Naive thymus-derived CD8-positive, alpha-beta T cell (primary cell): ENCODE measurements around the gene MAP4K2. TPM values are rescaled to one million over a fixed set of nuclear protein-coding genes. Genes with fewer than 3 reads are reported as not detected.
"Not testable (repeated sequence)": the region's sequence is repeated elsewhere in the genome, so short reads cannot be mapped to it uniquely, and the experiment has no call there.

Source experiments
- ATAC-seq, 2 donors: fragments of 150-1000 bp; cut with Tn5 transposase in 1 of 2; sonication (Bioruptor Pico), chemical (Tn5 transposase) in 1 of 2; 1 replicate in 1 of 2; 2 replicates in 1 of 2; pipeline ENCODE4 v1.10.0; 2021; ENCODE audit warnings: mild to moderate bottlenecking in 2 of 2, moderate library complexity in 2 of 2
- POLR2A ChIA-PET: fragments of 350-600 bp; sonication (Branson Sonifier 250); formaldehyde crosslinking; loops from one replicate; lab custom pipeline; 2021; ENCODE audit warnings: antibody characterized with exemption; lab: Charles Lee
- DNase-seq, 10 donors: peaks; one replicate each; pipeline versions ENCODE4 v3.0.0 to v3.0.0-alpha.2; 2020 to 2022
- H3K27ac Mint-ChIP-seq, 10 donors: one replicate each; pipeline ENCODE4 v1.8.0; 2020 to 2022; ENCODE audit warnings: mild to moderate bottlenecking in 10 of 10, mixed read lengths in 10 of 10, moderate library complexity in 4 of 10, inconsistent platforms in 1 of 10
- H3K27me3 Mint-ChIP-seq, 5 donors: one replicate each; pipeline ENCODE4 v1.8.0; 2021 to 2022; ENCODE audit warnings: mixed read lengths in 5 of 5
- H3K36me3 Mint-ChIP-seq, 3 donors: one replicate each; pipeline ENCODE4 v1.8.0; 2020 to 2022; ENCODE audit warnings: mixed read lengths in 3 of 3, mild to moderate bottlenecking in 2 of 3, inconsistent platforms in 1 of 3
- H3K4me1 Mint-ChIP-seq, 4 donors: one replicate each; pipeline ENCODE4 v1.8.0; 2021 to 2022; ENCODE audit warnings: mixed read lengths in 4 of 4
- H3K4me3 Mint-ChIP-seq, 10 donors: one replicate each; pipeline ENCODE4 v1.8.0; 2020 to 2022; ENCODE audit warnings: mild to moderate bottlenecking in 10 of 10, mixed read lengths in 10 of 10, moderate library complexity in 6 of 10, inconsistent platforms in 1 of 10
- H3K9me3 Mint-ChIP-seq, 9 donors: one replicate each; pipeline ENCODE4 v1.8.0; 2020 to 2022; ENCODE audit warnings: mixed read lengths in 9 of 9, mild to moderate bottlenecking in 3 of 9, inconsistent platforms in 1 of 9, moderate library complexity in 1 of 9
- polyA plus RNA-seq, 3 donors: library from polyadenylated mRNA; unstranded; fragments of 300-500 nt; fragmentation: Illumina TruSeq; gene quantifications; one replicate each; pipeline ENCODE4 v1.2.3, GENCODE V29; 2021
- total RNA-seq, 8 experiments: library from RNA in 2 of 8; stranded (reverse) in 2 of 8; gene quantifications; one replicate each; pipeline ENCODE4 v1.2.3 and lab custom pipeline; 2021 to 2026

MAP4K2 gene
- 100 to 1,000 TPM; 128 to 135 TPM for total RNA-seq
- polyA plus RNA-seq: 10 to 100 TPM; 26.6 to 55.5 (median 30.3) TPM
- 55.6 to 297 (median 106) reads per million in 6 experiments for total RNA-seq (lab: John Stamatoyannopoulos, UW)

DNA sequence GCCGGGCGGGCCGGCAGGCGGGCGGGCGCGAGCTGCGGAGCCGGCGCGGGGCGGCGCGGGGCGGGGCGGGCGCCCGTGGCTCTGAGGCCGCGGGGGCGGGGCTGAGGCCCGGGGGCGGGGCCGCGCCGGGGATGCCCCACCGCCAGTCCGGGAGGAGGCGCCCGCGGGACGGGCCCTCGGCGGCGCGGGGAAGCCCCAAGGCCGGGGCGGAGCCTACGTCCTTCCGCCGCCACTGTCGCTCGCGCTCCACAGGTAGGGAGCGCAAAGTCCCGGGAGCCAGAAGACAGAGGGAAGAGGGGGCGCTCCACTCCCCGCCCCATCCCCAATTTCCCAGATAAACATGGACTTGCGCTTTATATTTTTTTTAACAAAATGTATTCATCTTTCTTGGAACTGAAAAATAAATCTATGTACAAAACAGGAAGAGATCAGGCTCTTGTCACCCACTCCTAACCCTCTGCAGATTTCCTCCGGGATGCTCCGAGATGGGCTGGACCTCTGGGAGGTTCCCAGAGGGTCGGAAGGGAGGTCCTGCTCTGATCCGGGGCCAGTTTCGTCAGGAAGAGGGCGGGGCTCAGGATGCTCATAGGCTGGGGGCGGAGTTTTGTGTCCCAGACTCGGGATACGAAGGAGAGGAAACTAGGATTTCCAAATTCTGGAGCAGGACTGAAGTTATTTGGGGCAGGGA is at the start of gene MAP4K2:
TSS of gene MAP4K2 (minus strand) at position 57 of the 688 bp plus-strand sequence. CDS start 65 bp downstream, outside the sequence.
- Mint-ChIP-seq H3K9me3 (no peaks in the 10 kb centered on the region), H3K4me1 (peaks cover 22 to 52% (median 46%) of the 10 kb centered on the region in 4 donors), H3K27ac (peak within 1 kb of the TSS; percentile 79 to 95 (median 92)), H3K4me3 (peak within 1 kb of the TSS; percentile 81 to 91 (median 87)), H3K27me3 (no peaks in the 10 kb centered on the region), H3K36me3 (peaks cover 0 to 37% (median 11%) of the 10 kb centered on the region in 3 donors)
- ATAC-seq (peak; percentile 86 to 89), DNase-seq (peak; percentile 72 to 95 (median 84))
- POLR2A ChIA-PET: interaction anchor here (0.6 to 7.3 kb wide), 17 partner anchors 8 to 314 kb away, joined by 3 to 135 read pairs (median 6); partner anchors contain the start of genes CDC42BPG, EHD1, MEN1 and RASGRP2

DNA sequence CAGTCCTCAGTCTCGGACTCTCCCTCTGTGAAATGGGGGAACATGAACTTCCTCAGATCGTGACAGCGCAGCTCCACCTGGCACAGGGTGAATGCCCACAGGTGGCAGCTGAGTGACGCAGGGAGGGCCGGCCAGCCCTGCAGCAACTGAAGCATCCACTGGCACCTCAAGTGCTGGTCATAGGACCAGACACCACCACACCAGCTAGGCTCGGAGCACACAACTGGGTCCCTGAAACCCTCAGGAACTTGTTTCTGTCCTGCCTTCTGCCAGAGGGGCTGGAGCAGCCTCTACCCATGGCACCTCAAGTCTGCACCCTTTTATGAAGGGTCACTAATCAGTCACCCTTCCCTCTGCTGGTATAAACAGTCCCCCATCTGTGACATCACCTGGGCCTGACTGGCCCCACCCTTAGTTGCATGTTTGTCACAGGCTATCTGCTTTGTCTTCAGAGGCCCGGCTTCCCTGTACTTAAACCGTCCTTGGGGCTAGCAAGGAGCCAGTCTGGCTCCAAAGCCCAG is 48.9 kb upstream of the MAP4K2 start:
- peak in 1 of 2 donors; percentile 2 for ATAC-seq
- H3K4me3 Mint-ChIP-seq: peak overlapping the region; percentile 24 to 80 (median 72)

GRCh38 chr11:64850979-64851567 is 48.1 kb upstream of the MAP4K2 start:
- Mint-ChIP-seq H3K9me3 (no peaks in the 10 kb centered on the region), H3K36me3 (peaks cover 0 to 27% (median 6%) of the 10 kb centered on the region in 3 donors), H3K4me1 (peaks cover 46 to 91% (median 84%) of the 10 kb centered on the region in 4 donors), H3K4me3 (peak overlapping the region; percentile 34 to 80 (median 70)), H3K27ac (peak overlapping the region; percentile 90 to 96 (median 94)), H3K27me3 (no peaks in the 10 kb centered on the region)
- DNase-seq (peak in 9 of 10 donors; percentile 49 to 78 (median 58)), ATAC-seq (peak; percentile 51 to 70)
- POLR2A ChIA-PET: interaction anchor here (1.1 to 29.4 kb wide), 7 partner anchors 27 to 266 kb away, joined by 3 to 2449 read pairs (median 5); partner anchors contain the start of genes EHD1, RASGRP2, SF1 and ZNHIT2

More for the DNA sequence above, 48.9 kb upstream of the MAP4K2 start:
- DNase-seq: no peak
- Mint-ChIP-seq H3K36me3 (peaks cover 0 to 33% (median 6%) of the 10 kb centered on the region in 3 donors), H3K27me3 (no peaks in the 10 kb centered on the region), H3K4me1 (peaks cover 46 to 98% (median 90%) of the 10 kb centered on the region in 4 donors), H3K9me3 (no peaks in the 10 kb centered on the region), H3K27ac (peak overlapping the region; percentile 90 to 96 (median 94))
- POLR2A ChIA-PET: interaction anchor here (1.1 to 29.4 kb wide), 7 partner anchors 26 to 265 kb away, joined by 3 to 2449 read pairs (median 4); partner anchors contain the start of genes EHD1, RASGRP2, SF1 and ZNHIT2

GRCh38 chr11:64849598-64850356 is 46.8 kb upstream of the MAP4K2 start:
- Mint-ChIP-seq H3K36me3 (peaks cover 0 to 15% (median 2%) of the 10 kb centered on the region in 3 donors), H3K4me1 (peaks cover 40 to 83% (median 78%) of the 10 kb centered on the region in 4 donors), H3K4me3 (peak overlapping the region in 4 of 10 donors; percentile 15 to 73 (median 31)), H3K27me3 (no peaks in the 10 kb centered on the region), H3K27ac (peak overlapping the region in 9 of 10 donors; percentile 74 to 96 (median 86)), H3K9me3 (no peaks in the 10 kb centered on the region)
- DNase-seq (no peak), ATAC-seq (no peak)
- POLR2A ChIA-PET: interaction anchor here (0.6 to 29.4 kb wide), 7 partner anchors 28 to 635 kb away, joined by 3 to 2449 read pairs (median 4); partner anchors contain the start of genes EHD1, RASGRP2 and SF1

DNA sequence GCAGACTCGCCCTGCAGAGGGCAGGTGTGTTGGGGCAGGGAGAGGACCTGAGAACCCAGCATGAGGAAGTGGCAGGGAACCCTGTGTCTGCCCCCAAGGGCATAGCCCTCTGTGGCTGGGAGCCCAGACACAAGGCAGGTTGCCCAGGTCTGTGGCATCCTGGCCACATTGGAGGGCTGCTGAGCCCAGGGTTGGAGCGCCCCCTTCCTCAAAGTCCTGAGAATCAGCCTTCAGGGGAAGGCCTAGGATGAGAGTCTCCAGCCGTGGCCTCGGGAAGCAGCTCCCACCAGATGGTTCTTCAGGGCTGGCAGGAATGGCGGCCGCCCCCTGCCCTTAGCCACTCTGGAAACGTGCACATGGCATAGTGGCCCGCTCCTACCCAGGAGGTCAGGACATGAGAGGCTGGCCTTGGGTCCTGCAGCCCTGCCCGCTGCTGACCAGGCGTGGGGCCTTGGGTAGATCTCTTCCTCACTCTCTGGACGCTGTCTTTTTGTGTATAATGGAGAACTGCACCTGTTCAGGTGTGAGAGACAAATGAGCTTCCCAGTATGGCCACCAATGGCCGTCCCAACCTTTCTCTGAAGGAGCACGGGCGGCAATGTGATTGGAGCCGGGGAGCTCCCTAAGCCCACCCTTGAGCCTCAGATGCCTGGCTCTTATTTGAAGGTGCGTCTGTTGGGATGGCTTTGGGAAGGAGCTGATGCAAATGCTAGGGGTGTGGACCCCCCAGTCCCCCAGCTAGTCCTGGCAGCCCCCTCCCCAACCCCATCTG is 46.0 kb upstream of the MAP4K2 start:
- Mint-ChIP-seq H3K9me3 (no peaks in the 10 kb centered on the region), H3K4me3 (peak overlapping the region in 9 of 10 donors; percentile 30 to 73 (median 63)), H3K27me3 (no peaks in the 10 kb centered on the region), H3K4me1 (peaks cover 37 to 76% (median 72%) of the 10 kb centered on the region in 4 donors), H3K27ac (peak overlapping the region; percentile 76 to 96 (median 88)), H3K36me3 (peaks cover 0 to 8% (median 0%) of the 10 kb centered on the region in 3 donors)
- peak; percentile 4 to 7 for ATAC-seq
- DNase-seq: peak in 7 of 10 donors; percentile 37 to 78 (median 51)
- POLR2A ChIA-PET: interaction anchor here (0.6 to 29.4 kb wide), 11 partner anchors 29 to 635 kb away, joined by 3 to 2449 read pairs (median 4); partner anchors contain the start of genes EHD1, FAU, MRPL49 and RASGRP2

DNA sequence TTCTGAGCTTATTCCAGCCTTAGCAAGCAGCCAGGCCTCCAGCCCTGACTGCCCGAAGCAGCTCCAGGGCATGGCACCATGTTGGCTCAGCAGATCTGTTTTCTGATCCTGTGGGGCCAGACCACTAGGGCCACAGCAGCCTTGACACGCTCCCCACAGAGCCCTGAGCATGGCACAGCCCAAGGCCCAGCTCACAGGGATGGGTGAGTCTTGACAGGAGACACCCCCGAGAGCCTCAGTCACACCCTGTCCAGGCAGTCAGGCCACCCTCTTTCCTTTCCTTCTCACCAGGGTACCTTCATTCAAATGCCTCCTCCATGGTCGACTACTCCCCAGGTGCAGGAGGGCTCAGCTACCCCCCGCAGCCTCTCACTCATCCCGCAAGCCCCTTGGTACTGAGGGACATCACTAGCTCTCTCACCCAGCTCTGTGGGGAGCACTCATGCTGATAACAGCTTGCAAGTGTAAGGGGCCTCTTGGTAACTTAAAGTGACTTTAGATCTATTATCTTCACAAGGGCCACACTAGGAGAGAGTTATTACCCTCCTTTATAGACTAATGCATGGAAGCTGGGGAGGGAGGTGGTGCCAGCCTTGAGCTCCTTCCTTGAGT is 45.3 kb upstream of the MAP4K2 start:
- POLR2A ChIA-PET: interaction anchor here (0.8 to 29.4 kb wide), 10 partner anchors 30 to 274 kb away, joined by 3 to 2449 read pairs (median 4); partner anchors contain the start of genes EHD1, FAU, MRPL49 and PPP2R5B
- DNase-seq: no peak
- H3K4me1 Mint-ChIP-seq: peaks cover 41 to 74% (median 71%) of the 10 kb centered on the region in 4 donors
- peak overlapping the region; percentile 76 to 94 (median 86) for H3K27ac Mint-ChIP-seq
- H3K36me3 Mint-ChIP-seq: peaks cover 0 to 3% (median 0%) of the 10 kb centered on the region in 3 donors
- H3K9me3 Mint-ChIP-seq: no peaks in the 10 kb centered on the region
- no peak for ATAC-seq
- peak overlapping the region in 8 of 10 donors; percentile 20 to 64 (median 52) for H3K4me3 Mint-ChIP-seq
- H3K27me3 Mint-ChIP-seq: no peaks in the 10 kb centered on the region

DNA sequence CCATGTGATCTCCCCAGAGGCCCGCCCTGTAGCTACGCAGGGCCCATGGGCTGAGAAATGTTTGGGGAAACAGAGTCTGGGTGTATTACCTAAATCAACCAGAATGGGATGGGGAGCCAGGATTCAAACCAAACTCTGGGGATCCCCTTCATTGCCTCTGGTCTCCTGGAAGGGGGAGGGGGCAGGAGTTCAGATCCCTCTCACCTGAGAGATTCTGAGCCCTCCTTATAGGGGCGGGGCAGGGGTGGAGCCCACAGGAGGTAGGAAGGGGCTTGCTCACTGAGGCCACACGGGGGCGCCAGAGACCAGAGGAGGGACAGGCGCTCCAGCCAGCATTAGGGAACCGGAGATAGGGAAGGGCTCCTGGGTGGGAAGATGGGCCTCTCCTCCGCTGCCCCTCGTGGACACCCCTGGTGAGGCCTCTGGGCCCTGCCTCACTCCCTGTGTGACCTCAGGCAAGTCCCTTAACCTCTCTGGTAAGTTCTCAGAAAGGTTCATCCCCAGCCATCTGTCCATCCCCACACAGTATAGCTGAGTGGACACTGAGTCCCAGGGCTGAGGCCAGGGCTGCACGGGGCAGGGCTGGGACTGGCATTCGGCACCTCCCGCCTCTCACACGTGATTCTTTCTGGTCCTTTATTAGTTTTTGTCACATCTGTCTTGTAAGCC is 44.1 kb upstream of the MAP4K2 start:
- peak; percentile 46 to 56 for ATAC-seq

GRCh38 chr11:64845776-64846129 is 42.7 kb upstream of the MAP4K2 start:
- H3K4me3 Mint-ChIP-seq: peak overlapping the region in 8 of 10 donors; percentile 4 to 85 (median 60)
- H3K36me3 Mint-ChIP-seq, ATAC-seq, DNase-seq, H3K9me3 Mint-ChIP-seq, H3K27me3 Mint-ChIP-seq: not testable (repeated sequence)
- POLR2A ChIA-PET: interaction anchor here (0.6 to 29.4 kb wide), 8 partner anchors 32 to 290 kb away, joined by 3 to 2449 read pairs (median 6); partner anchors contain the start of genes EHD1, MAP4K2, RASGRP2 and SF1
- peak overlapping the region in 6 of 10 donors; percentile 32 to 91 (median 72) for H3K27ac Mint-ChIP-seq
- peaks cover 25 to 55% (median 50%) of the 10 kb centered on the region in 4 donors for H3K4me1 Mint-ChIP-seq

More for the DNA sequence above, 44.1 kb upstream of the MAP4K2 start:
- peak overlapping the region in 6 of 10 donors; percentile 36 to 74 (median 56) for H3K4me3 Mint-ChIP-seq
- DNase-seq: peak; percentile 81 to 98 (median 90)
- H3K27me3 Mint-ChIP-seq: no peaks in the 10 kb centered on the region
- H3K4me1 Mint-ChIP-seq: peaks cover 35 to 69% (median 64%) of the 10 kb centered on the region in 4 donors
- H3K27ac Mint-ChIP-seq: peak overlapping the region in 9 of 10 donors; percentile 32 to 88 (median 79)
- H3K36me3 Mint-ChIP-seq: no peaks in the 10 kb centered on the region
- H3K9me3 Mint-ChIP-seq: no peaks in the 10 kb centered on the region
- POLR2A ChIA-PET: interaction anchor here (0.7 to 29.4 kb wide), 6 partner anchors 31 to 103 kb away, joined by 3 to 2449 read pairs (median 41); partner anchors contain the start of genes EHD1, PPP2R5B, RASGRP2 and SF1

- Mint-ChIP-seq H3K27ac (peak overlapping the region; percentile 14 to 94 (median 80)), H3K4me1 (peaks cover 25 to 53% (median 48%) of the 10 kb centered on the region in 4 donors), H3K4me3 (peak overlapping the region; percentile 62 to 85 (median 78)), H3K27me3 (no peaks in the 10 kb centered on the region), H3K9me3 (no peaks in the 10 kb centered on the region), H3K36me3 (peaks cover 0 to 2% (median 0%) of the 10 kb centered on the region in 3 donors)
- DNase-seq (no peak), ATAC-seq (no peak)
- POLR2A ChIA-PET: interaction anchor here (0.6 to 29.4 kb wide), 8 partner anchors 33 to 290 kb away, joined by 3 to 2449 read pairs (median 6); partner anchors contain the start of genes EHD1, MAP4K2, RASGRP2 and SF1
Observed at GRCh38 chr11:64845129-64845775, 42.2 kb upstream of the MAP4K2 start.
